GM19397 (cell line): ENCODE measurements around the gene SLC7A6.
"Not testable (repeated sequence)": the region's sequence is repeated elsewhere in the genome, so short reads cannot be mapped to it uniquely, and the experiment has no call there.

Experiments
- ATAC-seq: cut with Tn5 transposase; IDR thresholded peaks from one replicate; pipeline ENCODE4 v1.9.1; 2021; ENCODE audit warnings: mild to moderate bottlenecking, moderate library complexity; ENCODE audit not compliant: unreplicated experiment

Gene SLC7A6

DNA sequence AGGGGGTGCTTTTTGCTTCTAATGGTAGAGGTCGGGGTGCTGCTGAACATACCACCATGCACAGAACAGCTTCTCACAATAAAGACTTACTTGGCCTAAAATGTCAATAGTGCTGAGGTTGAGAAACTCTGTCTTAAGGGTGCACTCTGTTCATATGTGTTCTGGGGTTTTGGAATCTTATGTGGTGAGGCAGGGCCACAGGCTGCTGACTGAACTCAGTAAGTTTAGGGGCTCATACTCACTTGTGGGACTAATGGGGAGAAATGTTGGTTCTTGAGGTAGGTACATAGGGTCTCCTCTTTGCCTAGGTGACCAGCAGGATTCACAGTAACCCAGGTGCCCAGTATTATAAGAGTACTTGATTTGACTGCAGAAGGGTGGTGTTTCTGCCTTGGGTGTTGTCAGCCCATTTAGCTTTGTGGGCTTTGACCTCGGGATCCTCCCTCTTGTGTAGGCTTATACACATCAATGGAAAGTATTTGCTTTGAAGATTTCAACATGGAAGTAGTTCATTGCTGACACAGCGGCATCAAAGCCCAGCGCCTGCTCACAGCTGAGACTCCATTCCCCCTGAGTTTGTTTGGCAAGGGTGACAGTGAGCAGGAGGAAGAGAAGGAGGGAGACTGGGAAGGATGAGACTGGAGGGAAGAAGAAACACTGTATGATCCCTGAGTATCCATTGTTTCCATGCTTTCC is 17.2 kb downstream of the SLC7A6 start:
- no peak for ATAC-seq

DNA sequence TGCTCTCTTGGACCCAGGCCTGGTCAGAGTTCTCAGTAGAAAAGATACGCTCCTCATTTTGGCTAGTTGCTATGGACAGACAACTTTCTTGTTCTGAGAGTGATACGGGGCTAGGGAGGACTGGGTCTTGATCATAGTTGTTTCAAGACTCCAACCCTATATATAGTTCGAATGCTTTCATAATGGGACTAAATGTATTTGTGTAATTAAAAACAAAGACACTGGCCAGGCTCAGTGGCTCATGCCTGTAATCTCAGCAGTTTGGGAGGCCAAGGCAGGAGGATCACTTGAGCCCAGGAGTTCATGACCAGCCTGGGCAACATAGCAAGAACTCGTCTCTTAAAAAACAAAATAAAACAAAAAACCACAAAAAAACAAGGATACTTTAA is 17.7 kb downstream of the SLC7A6 start:
- ATAC-seq = no peak

DNA sequence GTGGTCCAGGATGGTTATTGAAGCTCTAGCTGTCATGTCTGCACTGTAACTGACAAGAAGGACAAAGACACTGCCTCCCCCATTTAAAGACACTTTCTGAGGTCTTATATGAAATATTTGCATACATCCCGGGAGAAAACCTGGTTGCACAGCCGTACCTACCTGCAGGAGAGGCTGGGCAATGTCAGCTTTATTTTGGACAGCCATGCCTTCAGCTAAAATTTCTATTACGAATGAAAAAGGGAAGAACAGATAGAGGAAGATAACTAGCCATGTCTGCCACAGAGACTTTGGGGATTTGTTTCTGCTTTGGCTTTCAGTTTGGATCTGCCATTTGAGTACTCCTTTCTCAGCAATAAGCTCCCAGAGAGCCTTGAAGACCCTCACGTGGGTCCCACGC is 19.0 kb downstream of the SLC7A6 start:
- ATAC-seq = no peak

DNA sequence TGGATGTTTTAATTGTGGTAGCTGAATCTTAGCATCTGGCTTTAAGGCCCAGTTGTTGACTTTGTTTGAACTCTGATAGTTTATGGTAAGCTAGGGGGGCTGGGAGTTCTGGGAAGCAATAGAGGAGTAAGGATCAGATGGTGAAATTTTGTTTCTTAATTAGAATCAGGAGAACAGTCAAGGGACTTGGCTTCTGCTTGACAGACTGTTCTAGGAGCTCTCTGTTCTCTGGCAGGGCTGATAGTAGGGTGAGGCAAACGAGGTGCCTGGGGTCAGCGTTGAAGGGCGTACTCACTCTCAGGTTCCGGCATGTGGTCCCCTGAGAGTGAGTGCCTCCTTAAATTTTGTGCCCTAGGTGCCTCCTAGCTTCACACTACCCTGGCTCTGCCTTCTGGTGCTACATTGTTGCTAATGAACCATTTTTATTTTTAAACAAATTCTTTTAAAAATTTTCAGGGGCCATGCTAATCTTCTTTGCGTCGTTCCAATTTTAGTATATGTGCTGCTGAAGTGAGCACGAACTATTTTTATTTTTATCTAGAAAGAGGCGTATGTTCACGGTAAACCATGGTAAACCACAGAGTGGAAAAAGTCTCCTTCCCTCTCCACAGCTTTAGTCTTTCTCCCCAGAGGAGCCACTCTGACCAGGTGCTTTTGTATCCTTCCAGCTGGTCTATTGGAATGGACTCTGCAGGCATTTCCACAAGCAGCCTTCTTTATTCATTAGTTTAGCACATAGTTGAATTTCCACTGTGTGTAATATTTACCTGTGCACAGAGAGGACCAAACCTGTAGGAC is 19.7 kb downstream of the SLC7A6 start:
- ATAC-seq = no peak

GRCh38 chr16:68284847-68285246 is 20.5 kb downstream of the SLC7A6 start:
- no peak for ATAC-seq

DNA sequence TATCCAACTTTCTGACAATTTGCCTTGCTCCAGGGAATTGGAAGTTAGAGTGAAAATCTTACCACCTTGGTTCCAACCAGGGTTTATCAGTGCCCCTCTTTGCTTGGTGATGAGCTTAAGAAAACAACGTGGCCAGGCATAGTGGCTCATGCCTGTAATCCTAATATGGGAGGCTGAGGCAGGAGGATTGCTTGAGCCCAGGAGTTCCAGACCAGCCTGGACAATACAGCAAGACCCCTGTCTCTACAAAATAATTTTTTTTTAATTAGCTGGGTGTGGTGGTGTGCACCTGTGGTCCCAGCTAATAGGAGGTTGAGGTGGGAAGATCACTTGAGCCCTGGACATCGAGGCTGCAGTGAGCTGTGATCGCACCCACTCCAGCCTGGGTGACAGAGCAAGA is 21.4 kb downstream of the SLC7A6 start:
- ATAC-seq = no peak

GRCh38 chr16:68286153-68287074 is 22.1 kb downstream of the SLC7A6 start:
- ATAC-seq = no peak

- ATAC-seq = no peak
These were observed 23.2 kb downstream of the SLC7A6 start for GRCh38 chr16:68287276-68288251.

GRCh38 chr16:68288252-68288650 is 23.9 kb downstream of the SLC7A6 start:
- no peak for ATAC-seq

DNA sequence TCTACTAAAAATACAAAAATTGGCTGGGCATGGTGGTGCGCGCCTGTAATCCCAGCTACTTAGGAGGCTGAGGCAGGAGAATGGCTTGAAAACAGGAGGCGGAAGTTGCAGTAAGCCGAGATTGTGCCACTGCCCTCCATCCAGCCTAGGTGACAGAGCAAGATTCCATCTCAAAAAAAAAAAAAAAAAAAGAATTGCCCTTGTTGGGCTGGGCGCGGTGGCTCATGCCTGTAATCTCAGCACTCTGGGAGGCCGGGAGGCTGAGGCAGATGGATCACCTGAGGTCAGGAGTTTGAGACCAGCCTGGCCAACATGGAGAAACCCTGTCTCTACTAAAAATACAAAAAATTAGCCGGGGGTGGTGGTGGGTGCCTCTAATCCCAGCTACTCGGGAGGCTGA is 24.5 kb downstream of the SLC7A6 start:
- not testable (repeated sequence) for ATAC-seq

DNA sequence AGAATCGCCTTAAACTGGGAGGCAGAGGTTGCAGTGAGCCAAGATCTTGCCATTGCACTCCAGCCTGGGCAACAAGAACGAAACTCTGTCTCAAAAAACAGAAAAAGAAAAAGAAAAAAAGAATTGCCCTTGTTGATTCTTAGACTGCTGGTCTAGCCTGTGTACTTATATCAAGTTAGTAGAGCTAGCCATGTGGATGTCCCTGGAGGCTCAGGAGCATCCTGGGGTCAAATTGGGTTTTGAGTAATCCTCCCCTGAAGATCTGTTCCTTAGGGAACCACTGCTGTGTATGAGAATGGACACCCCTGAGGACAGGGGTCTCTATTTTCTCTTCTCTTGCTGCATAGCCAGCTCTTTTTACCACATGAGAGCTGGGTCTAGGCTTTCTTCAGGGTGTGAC is 24.9 kb downstream of the SLC7A6 start:
- peak; percentile 5 for ATAC-seq

DNA sequence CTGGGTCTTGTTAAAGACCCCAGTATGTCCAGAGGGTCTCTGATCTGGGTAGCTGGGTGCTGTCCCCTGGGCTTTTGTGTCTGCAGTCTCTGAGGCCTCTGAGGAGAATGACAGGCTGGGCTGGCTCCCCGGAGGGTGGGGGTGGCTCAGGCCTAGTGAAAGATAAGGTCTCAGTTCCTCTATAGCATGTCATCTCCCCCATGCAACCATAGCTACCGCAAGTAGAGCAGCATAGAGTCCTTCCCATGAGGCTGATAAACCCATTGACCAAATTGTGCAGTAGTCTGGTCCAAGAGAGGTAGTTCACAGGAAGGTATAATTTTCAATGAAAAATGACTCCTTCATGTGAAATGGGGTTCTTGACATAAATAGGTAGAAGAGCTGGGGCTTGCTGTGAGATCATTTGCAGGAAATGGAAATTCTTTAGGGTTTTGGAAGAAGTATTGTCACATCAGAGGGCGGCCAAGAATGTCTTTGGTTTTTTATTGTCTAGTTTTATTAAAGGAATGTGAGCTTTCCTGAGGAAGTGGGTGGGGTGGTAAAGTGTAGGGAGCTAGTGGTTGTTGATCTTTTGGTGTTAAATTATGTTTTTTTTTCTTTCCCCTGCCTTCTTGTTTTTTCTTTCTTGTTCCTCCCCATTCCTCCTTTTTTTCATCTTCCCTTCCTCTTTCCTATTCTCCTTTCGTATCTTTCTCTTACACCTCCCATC is 25.4 kb downstream of the SLC7A6 start:
- peak; percentile 85 for ATAC-seq

DNA sequence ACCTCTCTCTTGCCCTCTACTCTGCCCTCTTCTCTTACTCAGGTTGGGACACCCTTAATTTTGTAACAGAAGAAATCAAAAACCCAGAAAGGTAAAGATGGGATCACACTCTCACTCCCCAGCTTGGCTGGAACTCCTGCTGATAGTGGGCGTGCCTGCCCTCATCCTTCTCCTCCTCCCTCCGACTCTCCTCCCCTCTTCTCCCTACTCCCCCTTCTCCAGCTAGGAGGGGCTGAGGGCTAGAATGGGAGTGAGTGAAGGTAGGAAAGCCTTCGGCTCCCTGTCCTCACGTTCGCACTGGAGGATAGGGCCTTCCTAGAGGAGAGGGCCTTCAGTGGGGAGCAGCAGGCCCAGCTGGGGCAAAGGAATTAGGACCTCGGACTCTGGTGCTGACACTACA is 26.1 kb downstream of the SLC7A6 start:
- no peak for ATAC-seq

DNA sequence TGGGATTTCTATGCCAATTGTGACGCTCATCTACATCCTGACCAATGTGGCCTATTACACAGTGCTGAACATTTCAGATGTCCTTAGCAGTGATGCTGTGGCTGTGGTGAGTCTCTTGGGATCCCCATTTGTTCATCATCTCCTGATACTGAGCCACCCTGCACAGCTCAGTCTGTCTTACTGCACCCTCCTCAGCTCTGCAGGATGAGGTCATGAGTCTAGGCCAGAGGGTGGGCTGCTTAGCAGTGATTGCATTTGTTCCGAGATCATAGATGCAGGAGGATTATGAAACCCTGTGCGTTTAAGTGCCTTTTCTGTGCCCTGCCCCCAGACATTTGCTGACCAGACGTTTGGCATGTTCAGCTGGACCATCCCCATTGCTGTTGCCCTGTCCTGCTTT is 26.9 kb downstream of the SLC7A6 start:
- no peak for ATAC-seq

DNA sequence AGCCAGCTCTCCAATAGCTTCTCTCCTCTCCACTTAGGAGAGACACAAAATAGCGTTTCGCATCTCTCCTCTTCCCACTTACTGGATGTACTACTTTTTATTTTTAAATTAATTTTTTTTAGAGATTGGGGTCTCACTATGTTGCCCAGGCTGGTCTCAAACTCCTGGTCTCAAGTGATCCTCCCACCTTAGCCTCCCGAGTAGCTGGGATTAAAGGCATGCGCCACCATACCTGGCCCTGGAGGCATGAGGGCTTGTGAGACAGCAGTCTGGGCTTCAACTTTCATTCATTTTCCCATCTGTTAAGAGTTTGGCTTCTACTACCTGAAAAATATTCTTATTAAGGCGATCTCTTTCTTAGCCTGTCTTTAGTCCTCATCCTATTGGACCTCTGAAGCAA is 28.1 kb downstream of the SLC7A6 start:
- ATAC-seq = no peak

DNA sequence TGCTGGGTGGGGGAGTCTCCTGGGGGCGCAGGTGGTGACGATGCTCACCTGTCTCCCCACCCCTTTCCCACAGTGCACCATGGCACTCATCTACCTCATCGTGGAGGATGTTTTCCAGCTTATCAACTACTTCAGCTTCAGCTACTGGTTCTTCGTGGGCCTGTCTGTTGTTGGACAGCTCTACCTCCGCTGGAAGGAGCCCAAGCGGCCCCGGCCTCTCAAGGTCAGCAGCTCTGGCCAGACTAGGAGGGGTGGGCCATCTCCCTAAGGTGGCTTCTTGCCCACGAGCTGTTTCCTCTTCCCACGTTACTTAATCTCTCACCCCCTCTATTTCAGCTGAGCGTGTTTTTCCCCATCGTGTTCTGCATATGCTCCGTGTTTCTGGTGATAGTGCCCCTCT is 32.0 kb downstream of the SLC7A6 start:
- ATAC-seq = no peak

DNA sequence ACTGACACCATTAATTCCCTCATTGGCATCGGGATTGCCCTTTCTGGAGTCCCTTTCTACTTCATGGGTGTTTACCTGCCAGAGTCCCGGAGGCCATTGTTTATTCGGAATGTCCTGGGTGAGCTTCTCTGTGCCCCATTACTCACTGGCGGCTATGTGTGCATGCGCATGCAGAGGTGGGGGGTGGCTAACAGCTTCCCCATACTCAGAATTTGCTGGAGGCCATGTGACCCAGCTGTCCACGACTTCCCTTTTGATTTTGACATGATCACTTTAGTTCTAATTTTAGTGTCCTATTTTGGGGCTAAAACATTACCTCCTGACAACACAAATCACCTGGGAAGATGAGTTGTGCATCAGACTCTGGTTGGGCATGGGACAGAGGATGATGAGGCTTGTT is 32.4 kb downstream of the SLC7A6 start:
- ATAC-seq = no peak

GRCh38 chr16:68297908-68298307 is 33.6 kb downstream of the SLC7A6 start:
- no peak for ATAC-seq

- no peak for ATAC-seq
These were observed 34.0 kb downstream of the SLC7A6 start for GRCh38 chr16:68298312-68298711.
